ACC112 (cell line): ENCODE results near the gene FAF1.
"Not testable (repeated sequence)": the region's sequence is repeated elsewhere in the genome, so short reads cannot be mapped to it uniquely, and the experiment has no call there.

Experiments
- H2AFZ ChIP-seq: fragments of 200-600 bp; sonication (generic); one replicate; pipeline ENCODE4 v1.6.0; 2017; ENCODE audit warnings: antibody characterized with exemption, low read length; ENCODE audit not compliant: unreplicated experiment
- H3K27ac ChIP-seq: fragments of 200-600 bp; sonication (generic); 2 replicates; pipeline ENCODE4 v1.5.1; 2014; ENCODE audit warnings: low read depth, mild to moderate bottlenecking, antibody characterized with exemption, low read length, moderate library complexity
- H3K27me3 ChIP-seq: fragments of 200-600 bp; sonication (generic); 2 replicates; pipeline ENCODE4 v1.6.1; 2014; ENCODE audit warnings: mild to moderate bottlenecking, antibody characterized with exemption, low read length, moderate library complexity, mixed read lengths; ENCODE audit not compliant: insufficient read depth
- H3K36me3 ChIP-seq: fragments of 200-600 bp; sonication (generic); 2 replicates; pipeline ENCODE4 v1.6.1; 2016; ENCODE audit warnings: mild to moderate bottlenecking, antibody characterized with exemption, low read length, moderate library complexity, mixed read lengths; ENCODE audit not compliant: insufficient read depth
- H3K4me1 ChIP-seq: fragments of 200-600 bp; sonication (generic); one replicate; pipeline ENCODE4 v1.6.1; 2016; ENCODE audit warnings: low read length, mixed read lengths; ENCODE audit not compliant: insufficient read depth, unreplicated experiment, control insufficient read depth
- H3K4me3 ChIP-seq: fragments of 200-600 bp; sonication (generic); 2 replicates; pipeline ENCODE4 v1.5.1; 2014; ENCODE audit warnings: mild to moderate bottlenecking, low read depth, low read length
- H3K79me2 ChIP-seq: fragments of 200-600 bp; sonication (generic); one replicate; pipeline ENCODE4 v1.6.0; 2016; ENCODE audit warnings: low read length; ENCODE audit not compliant: control insufficient read depth, unreplicated experiment, insufficient read depth

The FAF1 gene

DNA sequence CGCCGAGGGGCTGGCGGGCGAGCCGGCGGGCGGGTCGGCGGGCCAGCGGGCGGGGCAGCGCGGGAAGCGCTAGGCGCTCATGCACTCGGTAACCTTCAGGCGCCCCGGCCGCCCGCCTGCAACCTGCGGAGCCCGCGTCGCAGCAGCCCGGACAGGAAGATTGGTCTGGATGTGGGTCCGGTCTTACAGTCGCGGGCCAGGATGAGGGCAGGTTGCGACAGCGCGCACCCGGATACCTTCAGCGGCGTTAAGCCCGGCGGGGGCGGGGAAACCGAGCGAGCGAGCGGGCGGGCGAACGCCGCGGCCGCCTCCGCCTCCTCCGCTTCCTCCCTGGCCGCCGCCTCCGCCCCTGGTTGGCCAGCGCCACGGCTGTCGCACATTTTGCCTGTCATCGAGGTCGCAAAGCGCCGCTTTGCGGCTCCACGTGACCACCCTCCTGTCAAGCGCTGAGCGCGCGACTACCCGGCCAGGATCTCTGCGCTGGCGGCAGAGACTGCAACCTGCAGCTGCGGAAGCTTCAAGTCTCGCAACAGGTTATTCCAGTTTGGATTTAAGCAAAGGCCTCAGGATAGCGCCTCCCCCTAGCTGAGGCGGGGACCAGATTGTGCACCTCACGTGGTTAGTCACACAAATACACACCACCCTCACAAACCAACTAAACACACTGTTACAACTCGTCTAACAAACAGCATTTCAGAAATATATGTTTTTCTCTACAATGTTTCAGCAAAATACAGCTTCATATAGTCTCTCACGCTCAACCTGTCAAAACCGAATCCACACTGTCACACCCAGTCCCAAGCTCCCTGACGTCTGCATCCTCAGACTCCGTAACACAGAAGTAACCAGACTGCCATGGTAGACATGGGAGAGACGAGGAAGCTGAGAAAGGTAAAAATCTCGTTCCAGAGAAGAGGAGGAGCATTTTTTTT is at the start of gene FAF1:
TSS of gene FAF1 (minus strand) at position 355 of the 932 bp plus-strand sequence. CDS start 456 bp downstream, outside the sequence.
- no peaks in the 10 kb centered on the region for H3K27me3 ChIP-seq
- peak within 1 kb of the TSS; percentile 96 for H2AFZ ChIP-seq
- H3K4me1 ChIP-seq: peaks cover 8% of the 10 kb centered on the region
- H3K27ac ChIP-seq: peak within 1 kb of the TSS; percentile 37; the same call in 1 of the 2 replicates
- no peaks in the 10 kb centered on the region for H3K36me3 ChIP-seq
- H3K4me3 ChIP-seq: peak within 1 kb of the TSS; percentile 100
- H3K79me2 ChIP-seq: peaks cover 41% of the 10 kb centered on the region

DNA sequence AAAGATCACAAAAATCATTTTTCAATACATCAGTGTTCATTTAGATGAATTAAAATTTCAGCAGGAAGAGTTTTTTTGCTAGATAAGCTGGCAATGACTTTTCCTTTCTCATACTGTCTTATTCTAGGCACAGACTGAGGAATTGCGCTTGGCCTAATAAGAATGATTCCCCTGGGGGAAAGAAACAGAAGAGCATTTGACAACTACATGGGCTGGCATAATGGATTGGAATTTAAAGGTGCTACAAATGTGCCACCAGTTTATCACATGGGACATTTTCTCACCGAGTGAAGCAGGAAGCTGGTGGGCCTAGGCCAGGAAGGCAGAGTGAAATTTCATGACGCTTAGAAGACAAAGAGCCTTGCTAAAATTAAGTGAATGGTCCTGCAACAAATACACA is 49.3 kb upstream of the FAF1 start:
- H3K27me3 ChIP-seq: no peaks in the 10 kb centered on the region
- H2AFZ ChIP-seq: no peak overlapping the region
- no peak overlapping the region for H3K27ac ChIP-seq
- no peaks in the 10 kb centered on the region for H3K4me1 ChIP-seq
- H3K79me2 ChIP-seq: no peaks in the 10 kb centered on the region
- no peak overlapping the region for H3K4me3 ChIP-seq
- no peaks in the 10 kb centered on the region for H3K36me3 ChIP-seq

DNA sequence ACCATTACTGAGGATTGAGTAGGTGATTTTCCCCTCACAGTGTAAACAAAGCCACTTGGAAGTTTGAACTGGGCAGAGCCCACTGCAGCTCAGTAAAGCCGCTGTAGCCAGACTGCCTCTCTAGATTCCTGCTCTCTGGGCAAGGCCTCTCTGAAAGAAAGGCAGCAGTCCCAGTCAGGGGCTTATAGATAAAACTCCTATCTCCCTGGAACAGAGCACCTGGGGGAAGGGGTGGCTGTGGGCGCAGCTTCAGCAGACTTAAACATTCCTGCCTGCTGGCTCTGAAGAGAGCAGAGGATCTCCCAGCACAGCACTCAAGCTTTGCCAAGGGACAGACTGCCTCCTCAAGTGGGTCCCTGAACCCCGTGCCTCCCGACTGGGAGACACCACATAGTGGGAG is 45.5 kb upstream of the FAF1 start:
- H2AFZ ChIP-seq, H3K36me3 ChIP-seq, H3K4me3 ChIP-seq, H3K27ac ChIP-seq, H3K79me2 ChIP-seq, H3K27me3 ChIP-seq, H3K4me1 ChIP-seq: not testable (repeated sequence)

DNA sequence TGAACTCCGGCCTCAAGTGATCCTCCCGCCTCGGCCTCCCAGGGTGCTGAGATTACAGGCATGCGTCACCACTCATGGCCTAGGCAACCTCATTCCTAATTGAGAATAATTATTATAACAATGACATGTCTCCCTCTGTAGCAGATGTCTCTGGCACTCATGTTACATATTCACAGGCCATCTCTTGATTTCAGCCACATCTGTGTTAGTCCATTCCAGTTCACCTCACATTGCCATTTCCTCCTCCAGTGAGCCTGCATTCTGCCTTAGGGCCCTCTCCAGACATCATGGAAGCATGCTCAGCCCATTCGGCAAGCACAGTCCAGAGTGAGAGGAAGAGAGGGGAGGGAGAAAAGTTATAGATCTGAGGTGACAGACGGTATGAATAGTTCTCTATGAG is 42.4 kb upstream of the FAF1 start:
- Histone ChIP-seq H3K4me1 (no peaks in the 10 kb centered on the region), H3K27ac (no peak overlapping the region)

DNA sequence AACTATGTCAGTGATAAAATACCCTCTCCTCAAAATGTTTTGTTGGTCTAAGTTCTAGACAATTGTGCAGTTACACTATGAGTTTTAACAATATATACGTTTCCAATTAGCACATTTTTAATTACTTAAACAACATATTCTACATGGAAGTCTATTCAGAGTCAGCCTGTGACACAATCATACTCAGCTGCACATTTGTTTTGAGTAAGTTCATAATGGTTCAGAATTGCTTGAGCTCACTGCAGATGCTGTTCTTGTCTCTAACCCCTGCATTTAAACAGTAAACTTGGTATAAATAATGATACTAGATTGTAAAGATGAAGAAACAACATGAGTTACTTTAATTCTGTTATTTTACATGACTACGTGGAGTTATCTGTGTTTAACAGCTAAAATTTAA is 40.6 kb upstream of the FAF1 start:
- Histone ChIP-seq H3K79me2 (no peaks in the 10 kb centered on the region), H3K36me3 (no peaks in the 10 kb centered on the region), H3K27ac (no peak overlapping the region), H2AFZ (no peak overlapping the region), H3K27me3 (no peaks in the 10 kb centered on the region), H3K4me3 (no peak overlapping the region), H3K4me1 (no peaks in the 10 kb centered on the region)

More for the DNA sequence above, 42.4 kb upstream of the FAF1 start:
- H3K36me3 ChIP-seq: no peaks in the 10 kb centered on the region
- H3K4me3 ChIP-seq: no peak overlapping the region
- no peak overlapping the region for H2AFZ ChIP-seq
- H3K79me2 ChIP-seq: no peaks in the 10 kb centered on the region
- no peaks in the 10 kb centered on the region for H3K27me3 ChIP-seq

DNA sequence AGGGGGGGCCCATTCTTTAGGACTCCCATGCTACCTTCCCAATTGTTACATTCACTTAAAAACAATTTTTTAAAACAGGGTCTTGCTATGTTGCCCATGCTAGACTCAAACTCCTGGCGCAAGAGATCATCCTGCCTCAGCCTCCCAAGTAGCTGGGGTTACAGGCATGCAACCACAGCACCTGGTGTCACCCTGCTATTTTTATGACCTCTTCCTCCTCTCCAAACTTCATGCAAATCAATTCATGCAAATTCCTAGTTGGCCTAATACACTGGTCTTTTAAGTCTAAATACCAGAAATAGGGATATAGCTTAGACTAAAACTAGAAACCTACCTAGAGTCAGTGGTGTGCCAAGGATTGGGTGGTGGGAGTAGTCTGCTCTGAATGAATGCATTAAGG is 40.1 kb upstream of the FAF1 start:
- H3K27ac ChIP-seq: no peak overlapping the region
- H2AFZ ChIP-seq: no peak overlapping the region
- H3K4me1 ChIP-seq: no peaks in the 10 kb centered on the region

DNA sequence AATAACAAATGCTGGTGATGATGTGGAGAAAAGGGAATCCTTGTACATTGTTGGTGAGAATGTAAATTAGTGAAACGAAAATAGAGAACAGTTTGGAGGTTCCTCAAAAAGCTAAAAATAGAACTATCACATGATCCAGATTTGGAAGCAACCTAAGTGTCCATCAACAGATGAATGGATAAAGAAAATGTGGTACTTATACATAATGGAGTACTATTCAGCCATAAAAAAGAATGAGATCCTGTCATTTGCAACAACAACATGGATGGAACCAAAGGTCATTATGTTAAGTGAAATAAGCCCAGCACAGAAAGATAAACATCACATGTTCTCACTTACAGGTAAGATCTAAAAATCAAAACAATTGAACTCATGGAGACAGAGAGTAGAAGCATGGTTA is 39.3 kb upstream of the FAF1 start:
- H3K79me2 ChIP-seq, H3K27me3 ChIP-seq, H2AFZ ChIP-seq, H3K27ac ChIP-seq, H3K4me1 ChIP-seq, H3K4me3 ChIP-seq, H3K36me3 ChIP-seq: not testable (repeated sequence)

More for the DNA sequence above, 40.1 kb upstream of the FAF1 start:
- H3K79me2 ChIP-seq: no peaks in the 10 kb centered on the region
- H3K27me3 ChIP-seq: no peaks in the 10 kb centered on the region
- H3K36me3 ChIP-seq: no peaks in the 10 kb centered on the region
- H3K4me3 ChIP-seq: no peak overlapping the region

DNA sequence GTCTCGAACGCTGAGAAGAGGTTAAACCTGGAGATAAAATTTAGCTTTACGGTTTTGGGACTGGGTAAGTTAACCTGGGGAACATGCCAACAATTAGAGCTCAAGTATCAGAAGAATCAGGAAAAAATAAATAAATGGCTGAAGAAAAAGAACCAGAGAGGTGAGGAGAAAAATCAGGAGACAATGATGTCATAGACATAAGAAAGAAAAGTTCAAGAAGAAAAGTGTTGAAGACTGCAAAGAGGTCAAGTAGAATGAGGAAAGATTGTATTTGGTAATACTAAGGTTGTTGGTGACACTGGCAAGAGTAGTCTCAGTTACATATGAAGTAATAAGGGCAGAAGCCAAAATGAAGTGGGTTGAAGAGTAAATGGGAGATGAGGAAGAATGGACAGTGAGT is 36.0 kb upstream of the FAF1 start:
- H3K4me3 ChIP-seq: no peak overlapping the region
- no peaks in the 10 kb centered on the region for H3K27me3 ChIP-seq
- no peak overlapping the region for H3K27ac ChIP-seq
- no peak overlapping the region for H2AFZ ChIP-seq
- H3K79me2 ChIP-seq: no peaks in the 10 kb centered on the region
- peaks cover 4% of the 10 kb centered on the region; the same call in 1 of the 2 replicates for H3K36me3 ChIP-seq
- no peaks in the 10 kb centered on the region for H3K4me1 ChIP-seq

DNA sequence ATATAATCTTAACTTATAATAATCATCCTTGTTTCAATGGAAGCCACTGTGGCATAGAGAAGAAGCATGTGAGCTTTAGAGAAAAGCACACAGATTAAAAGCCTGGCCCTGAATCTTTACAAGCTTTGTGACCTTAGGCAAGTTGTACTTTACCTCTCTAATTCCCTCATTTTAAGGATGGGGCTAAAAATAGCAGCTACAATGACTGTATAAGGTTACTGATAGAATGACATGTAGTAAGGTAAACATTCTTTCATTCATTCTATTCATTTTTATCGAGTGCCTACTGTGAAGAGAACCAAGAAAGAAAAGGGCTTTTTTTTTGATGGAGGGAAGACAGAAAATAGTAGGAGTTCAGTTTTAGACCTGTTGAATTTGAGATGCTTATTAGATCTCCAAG is 35.6 kb upstream of the FAF1 start:
- H3K79me2 ChIP-seq: no peaks in the 10 kb centered on the region
- no peak overlapping the region for H2AFZ ChIP-seq
- H3K27ac ChIP-seq: no peak overlapping the region
- peaks cover 4% of the 10 kb centered on the region; the same call in 1 of the 2 replicates for H3K36me3 ChIP-seq
- no peak overlapping the region for H3K4me3 ChIP-seq
- H3K27me3 ChIP-seq: no peaks in the 10 kb centered on the region
- H3K4me1 ChIP-seq: no peaks in the 10 kb centered on the region

DNA sequence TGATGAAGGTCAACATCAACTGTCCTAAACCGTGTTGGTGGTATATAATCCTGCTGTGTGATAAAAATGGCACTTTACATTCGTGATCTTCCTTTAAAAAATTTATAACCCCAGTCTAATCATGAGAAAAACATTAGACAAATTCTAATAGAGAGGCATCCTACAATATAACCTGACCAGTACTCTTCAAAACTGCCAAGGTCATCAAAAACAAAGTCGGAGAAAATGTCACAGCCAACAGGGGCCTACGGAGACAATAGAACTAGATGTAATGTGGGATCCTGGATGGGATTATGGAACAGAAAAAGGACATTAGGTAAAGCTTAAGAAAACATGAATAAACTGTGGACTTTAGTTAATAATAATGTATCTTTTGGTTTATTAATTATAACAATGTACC is 34.9 kb upstream of the FAF1 start:
- H3K4me1 ChIP-seq: no peaks in the 10 kb centered on the region
- no peak overlapping the region for H2AFZ ChIP-seq
- no peak overlapping the region for H3K27ac ChIP-seq
- no peaks in the 10 kb centered on the region for H3K27me3 ChIP-seq
- H3K79me2 ChIP-seq: no peaks in the 10 kb centered on the region
- H3K36me3 ChIP-seq: peaks cover 4% of the 10 kb centered on the region; the same call in 1 of the 2 replicates
- H3K4me3 ChIP-seq: no peak overlapping the region

DNA sequence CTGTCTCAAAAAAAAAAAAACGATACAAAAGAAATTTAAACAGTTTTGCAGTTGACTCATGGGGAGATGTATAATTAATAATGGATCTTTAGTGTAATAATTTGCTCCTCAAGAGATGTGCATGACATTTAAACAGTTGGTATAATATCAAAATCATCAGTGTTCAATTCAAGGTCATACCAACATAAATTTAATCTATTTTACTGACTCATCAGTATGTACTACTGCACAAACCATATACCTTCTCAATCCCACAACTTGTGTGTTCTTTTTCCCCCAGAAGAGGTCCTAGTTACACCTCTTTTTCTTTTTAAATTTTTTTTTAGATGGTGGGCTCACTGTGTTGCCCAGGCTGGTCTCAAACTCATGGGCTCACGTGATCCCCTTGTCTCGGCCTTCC is 33.6 kb upstream of the FAF1 start:
- Histone ChIP-seq H3K36me3 (peaks cover 4% of the 10 kb centered on the region; the same call in 1 of the 2 replicates), H3K27ac (no peak overlapping the region), H3K27me3 (no peaks in the 10 kb centered on the region), H3K4me3 (no peak overlapping the region), H3K79me2 (no peaks in the 10 kb centered on the region), H2AFZ (no peak overlapping the region), H3K4me1 (peaks cover 7% of the 10 kb centered on the region)
